AG04449 (cell line): ENCODE data around the gene LPP.

ENCODE experiments used
- CTCF ChIA-PET: fragments of 350-600 bp; formaldehyde crosslinking; extraction: SDS; loops from one replicate; lab custom pipeline; 2021; ENCODE audit warnings: antibody characterized with exemption; lab: Yijun Ruan, JAX
- POLR2A ChIA-PET: fragments of 400-600, 350-600 bp; formaldehyde crosslinking; extraction: SDS; loops from one replicate; lab custom pipeline; 2020; ENCODE audit warnings: antibody characterized with exemption, inconsistent platforms; lab: Yijun Ruan, JAX
- DNase-seq: peaks from one replicate; pipeline ENCODE4 v3.0.0-alpha.2; 2010; ENCODE audit warnings: low read depth, low spot score
- H3K4me3 ChIP-seq: 2 replicates; pipeline ENCODE4 v1.5.1; 2011; ENCODE audit warnings: low read depth, mild to moderate bottlenecking, control low read depth, low read length
- TF ChIP-seq, protein P1 (sequence below): IDR thresholded peaks from one replicate; pipeline ENCODE4 v1.5.1; 2011; ENCODE audit warnings: mild to moderate bottlenecking, moderate library complexity, low read length, control low read depth, inconsistent platforms; ENCODE audit not compliant: insufficient read depth; ENCODE audit errors: missing control alignments

The LPP gene

DNA sequence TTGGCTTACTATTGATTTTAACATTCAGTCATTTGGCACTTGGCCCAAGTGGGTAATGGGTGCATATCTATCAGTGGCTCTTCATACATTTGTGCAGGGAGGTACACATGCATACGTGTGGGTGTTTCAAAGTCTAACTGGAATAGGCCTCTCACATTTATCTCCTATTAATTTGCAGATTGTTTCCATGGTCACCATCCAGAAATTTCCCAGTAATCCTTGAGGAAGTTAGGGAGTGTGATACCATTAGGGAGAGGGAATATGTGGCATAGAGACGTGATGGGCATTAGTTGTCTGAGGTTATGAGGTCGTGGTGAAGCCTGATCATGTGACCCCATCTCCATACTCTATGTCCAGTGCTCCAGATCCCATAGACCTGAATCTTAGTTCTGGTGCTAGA, 102.8 kb downstream of the LPP start:
- POLR2A ChIA-PET: no interaction called here
- TF ChIP-seq, protein P1, sequence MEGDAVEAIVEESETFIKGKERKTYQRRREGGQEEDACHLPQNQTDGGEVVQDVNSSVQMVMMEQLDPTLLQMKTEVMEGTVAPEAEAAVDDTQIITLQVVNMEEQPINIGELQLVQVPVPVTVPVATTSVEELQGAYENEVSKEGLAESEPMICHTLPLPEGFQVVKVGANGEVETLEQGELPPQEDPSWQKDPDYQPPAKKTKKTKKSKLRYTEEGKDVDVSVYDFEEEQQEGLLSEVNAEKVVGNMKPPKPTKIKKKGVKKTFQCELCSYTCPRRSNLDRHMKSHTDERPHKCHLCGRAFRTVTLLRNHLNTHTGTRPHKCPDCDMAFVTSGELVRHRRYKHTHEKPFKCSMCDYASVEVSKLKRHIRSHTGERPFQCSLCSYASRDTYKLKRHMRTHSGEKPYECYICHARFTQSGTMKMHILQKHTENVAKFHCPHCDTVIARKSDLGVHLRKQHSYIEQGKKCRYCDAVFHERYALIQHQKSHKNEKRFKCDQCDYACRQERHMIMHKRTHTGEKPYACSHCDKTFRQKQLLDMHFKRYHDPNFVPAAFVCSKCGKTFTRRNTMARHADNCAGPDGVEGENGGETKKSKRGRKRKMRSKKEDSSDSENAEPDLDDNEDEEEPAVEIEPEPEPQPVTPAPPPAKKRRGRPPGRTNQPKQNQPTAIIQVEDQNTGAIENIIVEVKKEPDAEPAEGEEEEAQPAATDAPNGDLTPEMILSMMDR: no peak
- no peak overlapping the region for H3K4me3 ChIP-seq
- CTCF ChIA-PET: interaction anchor here (0.8 to 2.4 kb wide), 2 partner anchors 8 to 516 kb away, joined by 3 to 7 read pairs; no protein-coding TSS in a partner anchor
- no peak for DNase-seq

DNA sequence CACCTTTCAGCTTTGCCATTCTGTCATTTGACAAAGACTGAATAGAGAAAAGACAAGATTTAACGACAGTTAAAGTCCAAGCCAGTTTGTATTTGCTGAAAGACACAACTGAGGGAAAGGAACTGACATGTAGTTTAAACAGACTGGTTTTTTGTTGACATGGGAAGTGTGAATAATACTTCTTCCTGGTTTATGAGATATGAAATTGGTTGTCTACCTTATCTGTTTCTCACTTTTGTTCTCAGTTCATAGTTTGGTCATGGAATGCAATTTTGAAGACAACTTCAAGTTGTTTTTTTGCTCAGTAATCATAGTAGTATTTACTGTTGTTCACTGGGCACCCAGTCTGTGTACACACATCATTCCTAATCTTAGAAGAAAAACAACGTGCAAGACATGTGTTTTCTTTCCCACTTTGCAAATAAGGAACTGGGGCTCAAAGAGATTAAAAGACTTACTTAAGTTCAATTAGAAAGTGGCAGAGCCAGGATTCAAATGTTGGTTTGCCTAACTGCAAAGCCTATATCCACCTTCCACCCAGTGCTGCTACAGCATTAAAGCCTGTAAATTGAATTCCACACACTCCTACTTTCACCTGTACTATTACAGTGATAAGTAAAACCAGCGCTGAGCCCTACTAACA, 103.5 kb downstream of the LPP start:
- CTCF ChIA-PET: interaction anchor here (0.6 to 0.8 kb wide), 2 partner anchors 9 to 517 kb away, joined by 3 read pairs; no protein-coding TSS in a partner anchor

DNA sequence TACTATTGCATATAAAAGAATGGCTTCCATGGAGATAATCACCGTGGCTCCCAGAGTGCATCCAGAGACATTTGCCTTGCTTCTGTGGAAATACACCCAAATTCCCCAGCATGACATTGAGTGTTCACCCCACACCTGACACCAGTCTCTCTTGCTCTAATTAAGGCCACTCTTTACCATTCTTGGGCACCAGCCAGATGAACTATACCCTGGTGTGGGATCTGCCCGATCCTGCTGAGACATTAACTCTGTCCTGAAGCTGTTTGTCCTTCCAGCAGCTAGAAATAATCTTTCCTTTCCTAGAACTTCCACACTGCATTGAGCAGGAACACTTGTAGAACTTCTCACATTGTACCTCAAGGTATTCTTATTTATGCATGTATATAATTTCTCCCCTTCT, 105.2 kb downstream of the LPP start:
- ChIA-PET POLR2A (no interaction called here), CTCF (interaction anchor here (1.0 to 7.1 kb wide), 4 partner anchors 25 to 520 kb away, joined by 3 to 61 read pairs (median 4); no protein-coding TSS in a partner anchor)
- H3K4me3 ChIP-seq: no peak overlapping the region
- TF ChIP-seq, protein P1: no peak
- no peak for DNase-seq

More for the DNA sequence above, 103.5 kb downstream of the LPP start:
- H3K4me3 ChIP-seq: no peak overlapping the region
- DNase-seq: no peak
- TF ChIP-seq, protein P1: no peak
- POLR2A ChIA-PET: no interaction called here

DNA sequence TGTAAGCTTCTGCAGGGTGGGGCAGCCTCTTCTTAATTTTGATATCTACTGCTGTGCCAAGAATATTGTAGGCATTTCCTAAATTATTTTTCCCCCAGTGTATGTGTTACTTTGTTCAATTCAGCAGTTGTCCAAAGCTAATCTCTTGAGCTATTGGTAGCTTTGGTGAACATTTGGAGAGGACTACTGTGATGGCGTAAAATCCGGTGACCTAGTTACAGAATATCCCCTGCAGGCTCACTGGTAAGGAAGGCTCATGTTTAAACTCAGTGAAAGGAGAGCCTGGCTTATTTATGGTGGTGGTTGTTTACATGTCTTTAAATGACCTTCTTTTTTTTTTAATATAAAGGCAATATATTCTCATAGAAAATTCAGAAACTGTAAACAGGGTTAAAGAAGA, 105.6 kb downstream of the LPP start:
- TF ChIP-seq, protein P1: no peak
- no peak for DNase-seq
- H3K4me3 ChIP-seq: no peak overlapping the region
- POLR2A ChIA-PET: no interaction called here
- CTCF ChIA-PET: interaction anchor here (1.1 to 7.1 kb wide), 4 partner anchors 11 to 520 kb away, joined by 3 to 61 read pairs (median 4); no protein-coding TSS in a partner anchor

DNA sequence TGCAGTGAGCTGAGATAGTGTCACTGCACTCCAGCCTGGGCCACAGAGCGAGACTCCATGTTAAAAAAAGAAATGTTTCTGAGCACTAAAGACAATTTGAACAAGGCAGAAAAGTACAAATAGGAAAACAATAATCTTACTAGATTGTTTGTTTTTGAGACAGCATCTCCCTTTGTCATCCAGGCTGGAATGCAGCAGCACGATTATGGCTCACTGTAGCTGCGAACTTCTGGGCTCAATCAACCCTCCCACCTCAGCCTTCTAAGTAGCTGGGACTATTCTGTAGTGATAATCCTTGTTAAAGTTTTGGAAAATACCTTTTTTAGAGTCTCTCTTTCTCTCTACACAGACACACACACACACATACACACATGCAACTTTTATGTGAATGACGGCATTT, 107.1 kb downstream of the LPP start:
- TF ChIP-seq, protein P1: no peak
- POLR2A ChIA-PET: no interaction called here
- DNase-seq: no peak
- no peak overlapping the region for H3K4me3 ChIP-seq
- CTCF ChIA-PET: interaction anchor here (0.9 to 7.1 kb wide), 6 partner anchors 12 to 696 kb away, joined by 3 to 61 read pairs (median 4); no protein-coding TSS in a partner anchor

DNA sequence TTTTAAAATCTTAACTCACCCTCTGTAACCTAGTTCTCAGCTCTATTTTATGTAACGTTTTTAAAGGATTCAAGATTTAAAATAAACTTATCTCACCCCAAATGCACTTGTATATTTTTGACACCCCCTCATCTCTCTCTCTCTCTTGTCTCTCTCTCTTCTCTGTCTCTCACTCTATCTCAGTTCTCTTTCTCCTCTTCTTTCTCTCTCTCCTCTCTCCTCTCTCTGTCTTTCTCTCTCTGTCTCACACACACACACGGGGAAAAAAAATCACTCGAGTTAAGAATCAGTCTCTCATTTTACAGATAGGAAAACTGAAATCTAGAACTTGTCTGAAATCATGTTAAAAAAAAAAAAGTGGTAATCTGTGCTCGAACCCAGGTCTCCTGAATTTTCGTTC, 108.5 kb downstream of the LPP start:
- POLR2A ChIA-PET: interaction anchor here (0.9 to 2.4 kb wide), 3 partner anchors 10 to 523 kb away, joined by 4 to 10 read pairs (median 7); no protein-coding TSS in a partner anchor
- CTCF ChIA-PET: interaction anchor here (1.1 to 7.1 kb wide), 6 partner anchors 21 to 692 kb away, joined by 3 to 61 read pairs (median 6); no protein-coding TSS in a partner anchor

More for the DNA sequence above, 108.5 kb downstream of the LPP start:
- H3K4me3 ChIP-seq: no peak overlapping the region
- no peak for DNase-seq
- TF ChIP-seq, protein P1: no peak
